PC-9 (cell line): Measurements from ENCODE around the gene ARHGAP28. TPM values are rescaled to one million over a fixed set of nuclear protein-coding genes. Genes with fewer than 3 reads are reported as not detected.

ENCODE experiments used
- Bru-seq: library from RNA; stranded (reverse); fragments of 400-500 nt; gene quantifications from one replicate; lab custom pipeline; 2021; lab: Mats Ljungman, UMichigan
- BruChase-seq, 2 experiments: library from RNA; stranded (reverse); fragments of 400-500 nt; gene quantifications; one replicate each; lab custom pipeline; 2021; lab: Mats Ljungman, UMichigan
- BruUV-seq: library from RNA; stranded (reverse); fragments of 400-500 nt; replicated peaks from 2 replicates; lab custom pipeline; 2021; lab: Mats Ljungman, UMichigan
- CTCF ChIA-PET: fragments of 300-600 bp; sonication (Branson Sonifier 250); formaldehyde crosslinking; loops from one replicate; lab custom pipeline; 2022; ENCODE audit warnings: antibody characterized with exemption; lab: Charles Lee
- POLR2A ChIA-PET: fragments of 300-600 bp; sonication (Branson Sonifier 250); formaldehyde crosslinking; loops from one replicate; lab custom pipeline; 2022; ENCODE audit warnings: antibody characterized with exemption; ENCODE audit not compliant: unreplicated experiment; lab: Charles Lee
- DNase-seq, 2 experiments: peaks; one replicate each; pipeline versions ENCODE4 v3.0.0 to v3.0.0-alpha.2; 2015 to 2022; ENCODE audit warnings: mixed read lengths in 1 of 2
- H2AFZ ChIP-seq: fragments of 200-600 bp; sonication (generic); 2 replicates; pipeline ENCODE4 v1.8.1; 2017; ENCODE audit warnings: antibody characterized with exemption
- H3F3A ChIP-seq: fragments of 200-600 bp; sonication (generic); 2 replicates; pipeline ENCODE4 v1.8.1; 2017; ENCODE audit warnings: antibody characterized with exemption, mild to moderate bottlenecking, low read depth; ENCODE audit not compliant: insufficient read depth
- H3K27ac ChIP-seq: fragments of 200-600 bp; sonication (generic); 2 replicates; pipeline ENCODE4 v1.6.1; 2016; ENCODE audit warnings: mixed run types
- H3K27me3 ChIP-seq: fragments of 200-600 bp; sonication (generic); 2 replicates; pipeline ENCODE4 v1.6.1; 2016; ENCODE audit warnings: low read depth, mixed run types; ENCODE audit not compliant: insufficient read depth
- H3K36me3 ChIP-seq: fragments of 200-600 bp; sonication (generic); 2 replicates; pipeline ENCODE4 v1.6.1; 2016; ENCODE audit warnings: low read depth, mixed run types
- H3K4me1 ChIP-seq: fragments of 200-600 bp; sonication (generic); replicated peaks from 2 replicates; pipeline ENCODE4 v1.6.1; 2016; ENCODE audit warnings: mixed run types; ENCODE audit not compliant: insufficient read depth
- H3K4me2 ChIP-seq: fragments of 200-600 bp; sonication (generic); 2 replicates; pipeline ENCODE4 v1.6.1; 2017; ENCODE audit warnings: mixed run types
- H3K4me3 ChIP-seq: fragments of 200-600 bp; sonication (generic); 2 replicates; pipeline ENCODE4 v1.6.1; 2016; ENCODE audit warnings: mixed run types
- H3K79me2 ChIP-seq: fragments of 200-600 bp; sonication (generic); 2 replicates; pipeline ENCODE4 v1.6.1; 2017; ENCODE audit warnings: low read depth, mixed run types
- H3K9me2 ChIP-seq: fragments of 200-600 bp; sonication (generic); 2 replicates; pipeline ENCODE4 v1.8.1; 2017; ENCODE audit warnings: mild to moderate bottlenecking; ENCODE audit not compliant: insufficient read depth
- H3K9me3 ChIP-seq: fragments of 200-600 bp; sonication (generic); 2 replicates; pipeline ENCODE4 v1.8.1; 2016; ENCODE audit warnings: low read depth; ENCODE audit not compliant: insufficient read depth
- H4K20me1 ChIP-seq: fragments of 200-600 bp; sonication (generic); 2 replicates; pipeline ENCODE4 v1.8.1; 2017; ENCODE audit not compliant: insufficient read depth
- CTCF ChIP-seq: fragments of 200-600 bp; sonication (generic); conservative IDR thresholded peaks from 2 replicates; pipeline ENCODE4 v1.6.1; 2017; ENCODE audit warnings: mixed run types, antibody characterized with exemption, mild to moderate bottlenecking, moderate library complexity
- EZH2 ChIP-seq: fragments of 200-600 bp; sonication (generic); IDR thresholded peaks from 2 replicates; pipeline ENCODE4 v1.8.0; 2017; ENCODE audit warnings: antibody characterized with exemption, low read depth
- intact Hi-C: fragments of 100-400 bp; cut with micrococcal nuclease; formaldehyde crosslinking; loops from one replicate; pipeline ENCODE4 v1.10.0; 2022; ENCODE audit not compliant: unreplicated experiment
- long read RNA-seq: library from polyadenylated mRNA; stranded (forward); transcript quantifications from one replicate; pipeline ENCODE4 v2.0.0, GENCODE V29; 2022
- total RNA-seq: library from RNA; stranded (reverse); gene quantifications from 2 replicates; pipeline ENCODE4 v1.2.3, GENCODE V29; 2021

ARHGAP28 gene
- not detected in 2 replicates for total RNA-seq
- Bru-seq, nascent RNA: percentile 0 among the genes with signal in this experiment
- BruChase-seq, experiment 1, labeled RNA remaining after a 2-hour chase: percentile 0 among the genes with signal in this experiment
- percentile 1 among the genes with signal in this experiment for BruChase-seq, experiment 2, labeled RNA remaining after a 6-hour chase
- long read RNA-seq: 0 reads

- DNase-seq: peak in 1 of 2 experiments; percentile 1
- intact Hi-C loops: no loop called here
- ChIA-PET CTCF (no interaction called here), POLR2A (no interaction called here)
- Histone ChIP-seq H3K4me2 (no peak within 1 kb of the TSS), H3F3A (no peaks in the 10 kb centered on the region), H3K79me2 (no peaks in the 10 kb centered on the region), H3K36me3 (no peaks in the 10 kb centered on the region), H3K4me3 (no peak within 1 kb of the TSS), H3K4me1 (no peaks in the 10 kb centered on the region), H3K9me2 (no peaks in the 10 kb centered on the region), H3K9me3 (no peaks in the 10 kb centered on the region), H3K27ac (no peak within 1 kb of the TSS), H3K27me3 (no peaks in the 10 kb centered on the region), H2AFZ (no peak within 1 kb of the TSS), H4K20me1 (no peaks in the 10 kb centered on the region)
- TF ChIP-seq EZH2 (no peak), CTCF (no peak)
- no TSS peak for BruUV-seq
These were observed at the start of gene ARHGAP28 for GRCh38 chr18:6729247-6730091. Gene ARHGAP28 (plus strand): TSS chr18:6729716. CDS start chr18:6729822, 106 bp downstream.

- intact Hi-C loops: no loop called here
- TF ChIP-seq EZH2: no peak
- TF ChIP-seq CTCF: no peak
- Histone ChIP-seq H3F3A (no peaks in the 10 kb centered on the region), H3K9me3 (no peaks in the 10 kb centered on the region), H3K4me3 (no peak overlapping the region), H3K4me1 (no peaks in the 10 kb centered on the region), H3K36me3 (no peaks in the 10 kb centered on the region), H3K79me2 (no peaks in the 10 kb centered on the region), H2AFZ (no peak overlapping the region), H4K20me1 (no peaks in the 10 kb centered on the region; the same call in 1 of the 2 replicates), H3K4me2 (no peak overlapping the region), H3K9me2 (no peaks in the 10 kb centered on the region), H3K27me3 (peaks cover 26% of the 10 kb centered on the region), H3K27ac (no peak overlapping the region)
- POLR2A ChIA-PET: no interaction called here
- BruUV-seq: no TSS peak
- no peak for DNase-seq
- CTCF ChIA-PET: no interaction called here
These were observed 48.1 kb upstream of the ARHGAP28 start for GRCh38 chr18:6681331-6681875.

- Histone ChIP-seq H3K9me2 (no peaks in the 10 kb centered on the region), H3K36me3 (no peaks in the 10 kb centered on the region), H3K27ac (no peak overlapping the region), H3K9me3 (no peaks in the 10 kb centered on the region), H3K4me3 (no peak overlapping the region), H4K20me1 (no peaks in the 10 kb centered on the region; the same call in 1 of the 2 replicates), H2AFZ (no peak overlapping the region), H3K27me3 (peaks cover 26% of the 10 kb centered on the region), H3K4me1 (no peaks in the 10 kb centered on the region), H3K79me2 (no peaks in the 10 kb centered on the region), H3F3A (no peaks in the 10 kb centered on the region), H3K4me2 (peak overlapping the region; percentile 57; the same call in 1 of the 2 replicates)
- POLR2A ChIA-PET: no interaction called here
- DNase-seq: no peak
- BruUV-seq: no TSS peak
- intact Hi-C loops: no loop called here
- TF ChIP-seq CTCF: no peak
- no peak for TF ChIP-seq EZH2
- CTCF ChIA-PET: no interaction called here
These were observed 46.9 kb upstream of the ARHGAP28 start for GRCh38 chr18:6682437-6683111.
